A549 (cell line): ENCODE results near the gene UNKL. TPM values are rescaled to one million over a fixed set of nuclear protein-coding genes. Genes with fewer than 3 reads are reported as not detected.

Experiments
- ATAC-seq, 2 experiments: fragments of 200-7000 bp in 1 of 2; fragments of >200 bp in 1 of 2; cut with Nextera tagmentation in 1 of 2; cut with Tn5 transposase in 1 of 2; 3 replicates each; pipeline versions ENCODE4 v1.8.0 to v1.9.1; 2018 to 2020; ENCODE audit warnings: mild to moderate bottlenecking in 1 of 2, moderate library complexity in 1 of 2
- CTCF ChIA-PET: fragments of 300-600 bp; sonication (Branson Sonifier 250); formaldehyde crosslinking; extraction: SDS; loops from one replicate; lab custom pipeline; 2021; ENCODE audit warnings: antibody characterized with exemption, inconsistent platforms; lab: Yijun Ruan, JAX
- POLR2A ChIA-PET: fragments of 350-600 bp; formaldehyde crosslinking; extraction: SDS; loops from one replicate; lab custom pipeline; 2021; ENCODE audit warnings: antibody characterized with exemption, inconsistent platforms; lab: Yijun Ruan, JAX
- DNase-seq, 2 experiments: peaks; one replicate each; pipeline versions ENCODE4 v3.0.0 to v3.0.0-alpha.2; 2011 to 2016; ENCODE audit warnings: low read depth in 1 of 2, low spot score in 1 of 2
- FAIRE-seq: peaks from 2 replicates; lab custom pipeline; 2011; peaks lifted over from hg19 to GRCh38; lab: Jason Lieb, UNC
- H3K27ac ChIP-seq, 2 experiments: fragments of >200 bp; sonication (Bioruptor Twin); formaldehyde crosslinking; 3 replicates each; pipeline ENCODE4 v1.5.1; 2016 to 2017
- H3K4me1 ChIP-seq: fragments of >200 bp; sonication (Bioruptor Twin); formaldehyde crosslinking; 3 replicates; pipeline ENCODE4 v1.6.1; 2016
- H3K4me2 ChIP-seq: fragments of >200 bp; sonication (Bioruptor Twin); formaldehyde crosslinking; 3 replicates; pipeline ENCODE4 v1.6.1; 2016
- H3K4me3 ChIP-seq: fragments of >200 bp; sonication (Bioruptor Twin); formaldehyde crosslinking; 3 replicates; pipeline ENCODE4 v1.5.1; 2016
- H3K9me3 ChIP-seq: fragments of >200 bp; sonication (Bioruptor Twin); formaldehyde crosslinking; 3 replicates; pipeline ENCODE4 v1.6.1; 2016
- ATOH8 ChIP-seq: fragments of 250-450 bp; sonication (Bioruptor Pico); IDR thresholded peaks from 2 replicates; pipeline ENCODE4 v1.5.0; 2020; ENCODE audit warnings: low read depth, mild to moderate bottlenecking, moderate library complexity
- BHLHE40 ChIP-seq: IDR thresholded peaks from 2 replicates; pipeline ENCODE4 v1.6.1; 2012; ENCODE audit warnings: low read depth, low read length, inconsistent platforms
- E2F6 ChIP-seq: IDR thresholded peaks from 2 replicates; pipeline ENCODE4 v1.6.1; 2012; ENCODE audit warnings: low read depth, borderline replicate concordance
- FOSB ChIP-seq: fragments of 250-450 bp; sonication (Bioruptor Pico); IDR thresholded peaks from 2 replicates; pipeline ENCODE4 v1.5.0; 2020; ENCODE audit warnings: mild to moderate bottlenecking, moderate library complexity
- FOXS1 ChIP-seq: fragments of 250-450 bp; sonication (Bioruptor Pico); IDR thresholded peaks from 2 replicates; pipeline ENCODE4 v1.5.0; 2020; ENCODE audit warnings: mild to moderate bottlenecking, moderate library complexity
- GATA3 ChIP-seq: IDR thresholded peaks from 2 replicates; pipeline ENCODE4 v1.6.1; 2012; ENCODE audit warnings: borderline replicate concordance
- HEYL ChIP-seq: fragments of 250-450 bp; sonication (Bioruptor Pico); IDR thresholded peaks from 2 replicates; pipeline ENCODE4 v1.8.0; 2021; ENCODE audit warnings: mild to moderate bottlenecking, moderate library complexity
- JUN ChIP-seq, 2 experiments: fragments of >200 bp; sonication (Bioruptor Twin); formaldehyde crosslinking; IDR thresholded peaks; 2 replicates in 1 of 2; 3 replicates in 1 of 2; pipeline ENCODE4 v1.6.1; 2016 to 2017
- JUNB ChIP-seq: fragments of >200 bp; sonication (Bioruptor Twin); formaldehyde crosslinking; IDR thresholded peaks from 2 replicates; pipeline ENCODE4 v1.6.1; 2016
- KDM1A ChIP-seq: fragments of 200-600 bp; sonication (generic); IDR thresholded peaks from 2 replicates; pipeline ENCODE4 v1.6.1; 2016; ENCODE audit warnings: low read depth, mild to moderate bottlenecking
- KDM5A ChIP-seq: fragments of 200-600 bp; sonication (generic); IDR thresholded peaks from 2 replicates; pipeline ENCODE4 v1.6.1; 2016; ENCODE audit warnings: antibody characterized with exemption, mild to moderate bottlenecking
- MAFK ChIP-seq: fragments of 450-650 bp; IDR thresholded peaks from 2 replicates; pipeline ENCODE4 v1.6.1; 2014; ENCODE audit not compliant: partially characterized antibody
- MAZ ChIP-seq: fragments of 150-350 bp; IDR thresholded peaks from 2 replicates; pipeline ENCODE4 v1.6.1; 2014; ENCODE audit warnings: antibody characterized with exemption, low read depth, low read length, borderline replicate concordance
- MYC ChIP-seq: IDR thresholded peaks from 2 replicates; pipeline ENCODE4 v1.6.1; 2012; ENCODE audit warnings: mild to moderate bottlenecking, inconsistent platforms, low read length, improper control_type of control experiment, borderline replicate concordance
- NPAS2 ChIP-seq: fragments of 250-450 bp; sonication (Bioruptor Pico); IDR thresholded peaks from 2 replicates; pipeline ENCODE4 v1.8.0; 2022; ENCODE audit warnings: mild to moderate bottlenecking, moderate library complexity, borderline replicate concordance
- PHF8 ChIP-seq: fragments of 200-600 bp; sonication (generic); IDR thresholded peaks from 2 replicates; pipeline ENCODE4 v1.6.1; 2016; ENCODE audit warnings: low read depth, mild to moderate bottlenecking, antibody characterized with exemption, moderate library complexity, borderline replicate concordance
- POLR2A ChIP-seq: IDR thresholded peaks from 2 replicates; pipeline ENCODE4 v1.6.1; 2012; ENCODE audit warnings: mild to moderate bottlenecking, low read length
- RAD21 ChIP-seq, 2 experiments: fragments of >200 bp in 1 of 2; sonication (Bioruptor Twin) in 1 of 2; formaldehyde crosslinking in 1 of 2; IDR thresholded peaks in 1 of 2; conservative IDR thresholded peaks in 1 of 2; 2 replicates in 1 of 2; 3 replicates in 1 of 2; pipeline ENCODE4 v1.6.1; 2012 to 2018; ENCODE audit warnings: inconsistent platforms in 1 of 2
- TP53 ChIP-seq: fragments of 250-450 bp; sonication (Bioruptor Pico); IDR thresholded peaks from 2 replicates; pipeline ENCODE4 v1.5.0; 2021; ENCODE audit warnings: mild to moderate bottlenecking, moderate library complexity
- ZC3H11A ChIP-seq: fragments of 450-650 bp; IDR thresholded peaks from 2 replicates; pipeline ENCODE4 v1.6.1; 2014; ENCODE audit warnings: antibody characterized with exemption, mild to moderate bottlenecking
- ZFP36 ChIP-seq: fragments of 450-650 bp; IDR thresholded peaks from 2 replicates; pipeline ENCODE4 v1.6.1; 2014; ENCODE audit warnings: borderline replicate concordance; ENCODE audit not compliant: partially characterized antibody
- ZNF302 ChIP-seq: fragments of 250-450 bp; sonication (Bioruptor Pico); IDR thresholded peaks from 2 replicates; pipeline ENCODE4 v1.9.0; 2021; ENCODE audit warnings: inconsistent platforms, mild to moderate bottlenecking, moderate library complexity
- WGBS: methylation state at CpG from one replicate; pipeline ENCODE4 v1.1.6; 2017; ENCODE audit errors: missing lambda C conversion rate; 5-methylcytosine and 5-hydroxymethylcytosine counted together
- polyA plus RNA-seq, 4 experiments: library from polyadenylated mRNA; depleted of rRNA in 3 of 4; stranded (reverse); fragments of >200 nt; fragmentation: RNase III in 1 of 4; extraction: RNeasy Plus Mini Kit Qiagen cat#74134 plus additional on column Dnase treatment in 1 of 4; gene quantifications; 2 replicates in 3 of 4; 3 replicates in 1 of 4; pipeline ENCODE4 v1.2.3, GENCODE V29; 2011 to 2017

UNKL gene
- polyA plus RNA-seq, 2 of the 4 experiments (the other 2 are of a cell fraction), result 20.7 to 37.6 TPM

GRCh38 chr16:1422076-1422475 lies 7.6 kb upstream of the UNKL start:
- CTCF ChIA-PET, result interaction anchor here (1.1 kb wide), 1 partner anchor 58 kb away, joined by 3 read pairs; no protein-coding TSS in a partner anchor
- POLR2A ChIA-PET, result interaction anchor here (0.5 kb wide), 1 partner anchor 773 kb away, joined by 3 read pairs; the partner anchor contains the start of gene WDR90
- H3K4me3 ChIP-seq, result no peak overlapping the region
- peak overlapping the region; percentile 31 to 88; a peak in 4 of 6 replicates for H3K27ac ChIP-seq
- H3K9me3 ChIP-seq, result no peaks in the 10 kb centered on the region
- H3K4me1 ChIP-seq, result 0 out of 3 replicates have a peak, but pooled peaks cover 12% of the 10 kb centered on the region
- ATAC-seq (no peak), DNase-seq (no peak), FAIRE-seq (no peak)
- H3K4me2 ChIP-seq, result no peak overlapping the region
- TF ChIP-seq ATOH8 (CRISPR knock-in tag) (no peak), ZFP36 (no peak), JUN (IDR thresholded peaks at IDR 0.05) (no peak), NPAS2 (no peak), KDM5A (no peak)
- 84% methylated on average over 10 of the region's 10 CpGs for whole genome bisulfite sequencing

- CTCF ChIA-PET, result interaction anchor here (0.7 to 1.3 kb wide), 5 partner anchors 9 to 75 kb away, joined by 3 to 6 read pairs (median 3); partner anchors contain the start of gene CCDC154
- Histone ChIP-seq H3K4me2 (peak overlapping the region; percentile 96), H3K4me3 (peak overlapping the region; percentile 82), H3K9me3 (no peaks in the 10 kb centered on the region), H3K27ac (peak overlapping the region; percentile 83 to 88), H3K4me1 (peaks cover 25% of the 10 kb centered on the region; the same call in 2 of the 3 replicates)
- WGBS, result 0% methylated on average over 10 of the region's 22 CpGs
- TF ChIP-seq FOXS1 (CRISPR knock-in tag), result no peak
- TF ChIP-seq TP53 (CRISPR knock-in tag), result 0 out of 2 replicates have a peak, but pooled peaks have one; percentile 25
- TF ChIP-seq PHF8, result peak; percentile 38; the same call in 1 of the 2 replicates
- DNase-seq (no peak), FAIRE-seq (no peak), ATAC-seq (peak; percentile 40 to 43)
- POLR2A ChIA-PET, result interaction anchor here (0.6 to 1.7 kb wide), 13 partner anchors 12 to 362 kb away, joined by 3 to 8 read pairs (median 4); partner anchors contain the start of genes JPT2, NUBP2, SPSB3 and TELO2
Measured at GRCh38 chr16:1420111-1420539, 5.6 kb upstream of the UNKL start.

GRCh38 chr16:1416521-1416941 lies 2.0 kb upstream of the UNKL start:
- Histone ChIP-seq H3K9me3 (no peaks in the 10 kb centered on the region), H3K4me2 (peak overlapping the region; percentile 19; the same call in 2 of the 3 replicates), H3K4me3 (no peak overlapping the region), H3K27ac (peak overlapping the region in 1 of 2 experiments; percentile 13; a peak in 2 of 6 replicates)
- ChIA-PET CTCF (interaction anchor here (0.6 to 2.4 kb wide), 4 partner anchors 8 to 311 kb away, joined by 3 to 11 read pairs (median 4); no protein-coding TSS in a partner anchor), POLR2A (interaction anchor here (1.6 kb wide), 1 partner anchor 37 kb away, joined by 5 read pairs; no protein-coding TSS in a partner anchor)
- 54% methylated on average over 3 of the region's 3 CpGs for WGBS
- FAIRE-seq, result no peak
- no peak for ATAC-seq
- DNase-seq, result peak in 1 of 2 experiments; percentile 45
- TF ChIP-seq ZNF302 (CRISPR knock-in tag) (no peak), ZFP36 (no peak), GATA3 (no peak), MYC (no peak), HEYL (no peak), E2F6 (no peak), RAD21 (conservative IDR thresholded peaks at IDR 0.05 in 1 of 2, IDR thresholded peaks at IDR 0.05 in 1 of 2) (no peak), ZC3H11A (no peak), POLR2A (no peak), ATOH8 (CRISPR knock-in tag) (no peak), KDM1A (no peak), FOSB (no peak), JUNB (no peak), MAZ (no peak), BHLHE40 (no peak), JUN (IDR thresholded peaks at IDR 0.05) (no peak), MAFK (no peak)
- TF ChIP-seq, all 56 proteins: peak for 0
- H3K4me1 ChIP-seq, result peaks cover 27% of the 10 kb centered on the region; the same call in 2 of the 3 replicates
